A673 (cell line): ENCODE measurements around the gene PCDHGB5. TPM values are rescaled to one million over a fixed set of nuclear protein-coding genes. Genes with fewer than 3 reads are reported as not detected.

Source experiments
- BruUV-seq: library from RNA; stranded (reverse); fragments of 400-500 nt; replicated peaks from 2 replicates; lab custom pipeline; 2021; lab: Mats Ljungman, UMichigan
- CTCF ChIA-PET: fragments of 300-600 bp; sonication (Branson Sonifier 250); formaldehyde crosslinking; loops from one replicate; lab custom pipeline; 2022; ENCODE audit warnings: antibody characterized with exemption; lab: Charles Lee
- POLR2A ChIA-PET: fragments of 300-600 bp; sonication (Branson Sonifier 250); formaldehyde crosslinking; loops from one replicate; lab custom pipeline; 2022; ENCODE audit warnings: antibody characterized with exemption; ENCODE audit not compliant: low non-redundant PET; lab: Charles Lee
- DNase-seq: peaks from one replicate; pipeline ENCODE4 v3.0.0-alpha.2; 2015; ENCODE audit warnings: low spot score
- H3K27ac ChIP-seq: fragments of 200-600 bp; sonication (generic); 2 replicates; pipeline ENCODE4 v1.5.1; 2016; ENCODE audit warnings: mixed run types, low read depth, mild to moderate bottlenecking, mixed read lengths, antibody characterized with exemption, low read length; ENCODE audit not compliant: poor library complexity, severe bottlenecking
- H3K27me3 ChIP-seq: fragments of 200-600 bp; sonication (generic); replicated peaks from 2 replicates; pipeline ENCODE4 v1.6.1; 2017; ENCODE audit warnings: mixed run types, low read depth, mild to moderate bottlenecking, mixed read lengths, antibody characterized with exemption, low read length; ENCODE audit not compliant: insufficient read depth, poor library complexity
- H3K36me3 ChIP-seq: fragments of 200-600 bp; sonication (generic); 2 replicates; pipeline ENCODE4 v1.6.1; 2016; ENCODE audit warnings: mixed run types, mild to moderate bottlenecking, mixed read lengths, antibody characterized with exemption, low read length; ENCODE audit not compliant: insufficient read depth, poor library complexity, severe bottlenecking
- H3K4me1 ChIP-seq: fragments of 200-600 bp; sonication (generic); 2 replicates; pipeline ENCODE4 v1.6.1; 2017; ENCODE audit warnings: mixed run types, mild to moderate bottlenecking, mixed read lengths, antibody characterized with exemption, low read length; ENCODE audit not compliant: insufficient read depth, poor library complexity, severe bottlenecking
- H3K4me3 ChIP-seq: fragments of 200-600 bp; sonication (generic); 2 replicates; pipeline ENCODE4 v1.5.1; 2016; ENCODE audit warnings: low read depth, mixed run types, mild to moderate bottlenecking, mixed read lengths, low read length; ENCODE audit not compliant: poor library complexity, severe bottlenecking
- H3K9me3 ChIP-seq: fragments of 200-600 bp; sonication (generic); 2 replicates; pipeline ENCODE4 v1.6.1; 2016; ENCODE audit warnings: mixed run types, low read depth, mild to moderate bottlenecking, mixed read lengths, antibody characterized with exemption, low read length; ENCODE audit not compliant: poor library complexity, severe bottlenecking
- EZH2 ChIP-seq: fragments of 200-600 bp; sonication (generic); IDR thresholded peaks from 2 replicates; pipeline ENCODE4 v1.6.1; 2017; ENCODE audit warnings: borderline replicate concordance, low read depth, mild to moderate bottlenecking, mixed read lengths, antibody characterized with exemption, low read length; ENCODE audit not compliant: poor library complexity, severe bottlenecking
- intact Hi-C: fragments of 100-400 bp; cut with micrococcal nuclease; formaldehyde crosslinking; loops from one replicate; pipeline ENCODE4 v1.10.0; 2022; ENCODE audit not compliant: unreplicated experiment
- total RNA-seq: library from RNA; stranded (reverse); gene quantifications from 2 replicates; pipeline ENCODE4 v1.2.3, GENCODE V29; 2021
- TF ChIP-seq, protein P1 (sequence below): fragments of 300-800, 200-600 bp; sonication (generic); conservative IDR thresholded peaks from 2 replicates; pipeline ENCODE4 v1.5.1; 2017; ENCODE audit warnings: low read depth, mild to moderate bottlenecking, antibody characterized with exemption, low read length, moderate library complexity, mixed read lengths

The PCDHGB5 gene
- total RNA-seq, 1 experiment from 2014 or later: 43.3 TPM

GRCh38 chr5:141354900-141355469, 42.8 kb upstream of the PCDHGB5 start, which contains the start of gene PCDHGA4:
Gene PCDHGA4 (plus strand): TSS chr5:141355021. CDS start chr5:141355108, 87 bp downstream.
- ChIA-PET CTCF (no interaction called here), POLR2A (no interaction called here)
- no TSS peak for BruUV-seq
- H3K4me1 ChIP-seq: no peaks in the 10 kb centered on the region
- H3K4me3 ChIP-seq: no peak within 1 kb of the TSS
- TF ChIP-seq, protein P1, sequence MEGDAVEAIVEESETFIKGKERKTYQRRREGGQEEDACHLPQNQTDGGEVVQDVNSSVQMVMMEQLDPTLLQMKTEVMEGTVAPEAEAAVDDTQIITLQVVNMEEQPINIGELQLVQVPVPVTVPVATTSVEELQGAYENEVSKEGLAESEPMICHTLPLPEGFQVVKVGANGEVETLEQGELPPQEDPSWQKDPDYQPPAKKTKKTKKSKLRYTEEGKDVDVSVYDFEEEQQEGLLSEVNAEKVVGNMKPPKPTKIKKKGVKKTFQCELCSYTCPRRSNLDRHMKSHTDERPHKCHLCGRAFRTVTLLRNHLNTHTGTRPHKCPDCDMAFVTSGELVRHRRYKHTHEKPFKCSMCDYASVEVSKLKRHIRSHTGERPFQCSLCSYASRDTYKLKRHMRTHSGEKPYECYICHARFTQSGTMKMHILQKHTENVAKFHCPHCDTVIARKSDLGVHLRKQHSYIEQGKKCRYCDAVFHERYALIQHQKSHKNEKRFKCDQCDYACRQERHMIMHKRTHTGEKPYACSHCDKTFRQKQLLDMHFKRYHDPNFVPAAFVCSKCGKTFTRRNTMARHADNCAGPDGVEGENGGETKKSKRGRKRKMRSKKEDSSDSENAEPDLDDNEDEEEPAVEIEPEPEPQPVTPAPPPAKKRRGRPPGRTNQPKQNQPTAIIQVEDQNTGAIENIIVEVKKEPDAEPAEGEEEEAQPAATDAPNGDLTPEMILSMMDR: peak; percentile 50
- no peak for TF ChIP-seq EZH2
- no peak for DNase-seq
- no peak within 1 kb of the TSS for H3K27ac ChIP-seq
- H3K36me3 ChIP-seq: no peaks in the 10 kb centered on the region
- intact Hi-C loops: loop anchor here (5.0 kb wide), 1 partner anchor 207 kb away; no protein-coding TSS in a partner anchor
- H3K27me3 ChIP-seq: no peaks in the 10 kb centered on the region
- peaks cover 45% of the 10 kb centered on the region for H3K9me3 ChIP-seq

DNA sequence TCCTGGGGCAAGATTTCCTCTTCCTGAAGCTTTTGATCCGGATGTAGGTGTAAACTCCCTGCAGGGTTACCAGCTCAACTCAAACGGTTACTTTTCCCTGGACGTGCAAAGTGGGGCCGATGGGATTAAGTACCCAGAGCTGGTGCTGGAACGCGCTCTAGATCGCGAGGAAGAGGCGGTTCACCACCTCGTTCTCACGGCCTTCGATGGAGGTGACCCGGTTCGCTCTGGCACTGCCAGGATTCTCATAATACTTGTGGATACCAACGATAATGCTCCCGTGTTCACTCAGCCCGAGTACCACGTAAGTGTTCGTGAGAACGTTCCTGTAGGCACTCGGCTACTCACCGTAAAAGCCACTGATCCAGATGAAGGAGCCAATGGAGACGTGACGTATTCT, 42.1 kb upstream of the PCDHGB5 start:
- no peak for DNase-seq
- Histone ChIP-seq H3K4me1 (no peaks in the 10 kb centered on the region), H3K4me3 (no peak overlapping the region), H3K36me3 (no peaks in the 10 kb centered on the region), H3K9me3 (peaks cover 46% of the 10 kb centered on the region), H3K27me3 (no peaks in the 10 kb centered on the region), H3K27ac (no peak overlapping the region)
- TF ChIP-seq EZH2: no peak
- TF ChIP-seq, protein P1: no peak
- intact Hi-C loops: no loop called here
- ChIA-PET POLR2A (no interaction called here), CTCF (no interaction called here)
- BruUV-seq: no TSS peak

DNA sequence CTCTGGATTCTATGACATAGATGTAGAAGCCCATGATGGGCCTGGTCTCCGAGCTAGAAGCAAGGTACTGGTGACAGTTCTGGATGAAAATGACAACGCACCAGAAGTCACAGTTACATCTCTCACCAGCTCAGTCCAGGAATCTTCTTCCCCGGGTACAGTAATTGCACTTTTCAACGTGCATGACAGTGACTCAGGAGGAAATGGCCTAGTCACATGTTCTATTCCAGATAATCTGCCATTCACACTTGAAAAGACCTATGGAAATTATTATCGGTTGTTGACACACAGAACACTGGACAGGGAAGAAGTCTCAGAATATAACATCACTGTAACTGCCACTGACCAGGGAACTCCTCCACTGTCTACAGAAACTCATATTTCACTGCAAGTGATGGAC, 41.6 kb upstream of the PCDHGB5 start:
- TF ChIP-seq, protein P1: no peak
- TF ChIP-seq EZH2: no peak
- POLR2A ChIA-PET: no interaction called here
- DNase-seq: no peak
- intact Hi-C loops: no loop called here
- no TSS peak for BruUV-seq
- Histone ChIP-seq H3K4me1 (no peaks in the 10 kb centered on the region), H3K4me3 (no peak overlapping the region), H3K27me3 (no peaks in the 10 kb centered on the region), H3K36me3 (no peaks in the 10 kb centered on the region), H3K9me3 (peaks cover 47% of the 10 kb centered on the region), H3K27ac (no peak overlapping the region)
- CTCF ChIA-PET: no interaction called here
